Activated CD8-positive, alpha-beta memory T cell treated with anti-CD3 and anti-CD28 coated beads, Interleukin-2, amount 50 U/mL, for 4 hours (primary cell): ENCODE data around the gene GLYAT.
A peak's percentile ranks its signal among the peaks of the same experiment; 100 is the strongest.

Experiments
- DNase-seq: peaks from one replicate; pipeline ENCODE4 v3.0.0-alpha.2; 2020

The GLYAT gene

DNA sequence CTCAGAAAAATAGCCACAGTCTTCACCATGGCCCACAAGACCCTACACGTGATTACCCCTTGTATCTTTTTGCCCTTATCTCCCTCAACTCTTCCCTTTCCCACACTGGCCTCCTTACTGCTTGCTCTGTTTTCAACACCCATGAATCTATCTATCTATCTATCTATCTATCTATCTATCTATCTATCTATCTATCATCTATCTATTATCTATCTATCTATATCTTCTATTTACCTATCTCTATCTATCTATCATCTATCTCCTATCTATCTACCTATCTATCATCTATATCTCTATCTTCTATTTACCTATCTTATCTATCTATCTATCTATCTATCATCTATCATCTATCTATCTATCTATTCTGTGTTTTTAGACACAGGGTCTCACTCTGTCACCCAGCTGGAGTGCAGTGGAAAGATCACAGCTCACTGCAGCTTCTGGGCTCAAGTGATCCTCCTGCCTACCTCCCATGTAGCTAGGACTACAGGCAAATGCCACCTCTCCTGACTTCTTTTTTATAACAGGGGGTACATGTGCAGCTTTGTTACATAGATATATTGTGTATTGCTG lies 55.1 kb downstream of the GLYAT start:
- no peak for DNase-seq

DNA sequence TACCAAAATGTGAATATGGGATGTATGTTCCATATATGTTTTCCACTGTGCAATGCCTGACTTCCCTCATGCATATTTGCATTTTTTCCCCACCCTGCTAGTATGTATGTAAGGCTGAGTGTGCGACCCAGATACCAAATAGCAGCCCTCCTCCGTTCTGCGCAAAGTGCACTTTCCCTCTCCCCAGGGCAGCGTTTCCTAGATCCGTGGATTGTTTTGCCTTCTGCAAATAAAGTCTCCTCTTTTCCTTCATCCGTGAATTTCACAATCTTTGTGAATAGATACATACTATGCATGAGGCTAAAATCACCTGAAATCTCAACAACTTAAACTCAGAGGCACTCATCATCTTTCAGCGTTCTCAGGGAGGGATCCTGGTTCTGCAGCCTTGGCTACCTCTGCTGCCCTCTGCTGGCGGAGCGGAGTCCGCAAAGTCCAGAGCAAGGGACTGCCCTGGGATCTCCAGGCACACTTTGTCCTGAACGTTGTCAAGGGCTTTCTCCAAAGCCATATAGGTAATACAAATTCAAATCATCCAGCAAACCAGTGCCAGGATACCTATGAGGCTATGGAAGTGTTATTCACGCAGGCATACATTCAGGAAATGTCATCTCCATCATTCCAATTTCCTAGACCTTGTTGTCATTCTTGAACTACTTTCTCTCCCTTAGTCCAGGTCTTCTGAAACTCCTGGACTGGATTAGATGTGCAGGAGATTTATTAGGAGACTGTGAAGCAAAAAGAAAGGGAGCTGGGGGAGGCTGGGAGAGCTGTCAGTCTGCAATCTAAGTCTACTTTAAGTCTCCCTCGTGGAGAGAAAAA lies 56.2 kb downstream of the GLYAT start:
- peak; percentile 81 for DNase-seq

DNA sequence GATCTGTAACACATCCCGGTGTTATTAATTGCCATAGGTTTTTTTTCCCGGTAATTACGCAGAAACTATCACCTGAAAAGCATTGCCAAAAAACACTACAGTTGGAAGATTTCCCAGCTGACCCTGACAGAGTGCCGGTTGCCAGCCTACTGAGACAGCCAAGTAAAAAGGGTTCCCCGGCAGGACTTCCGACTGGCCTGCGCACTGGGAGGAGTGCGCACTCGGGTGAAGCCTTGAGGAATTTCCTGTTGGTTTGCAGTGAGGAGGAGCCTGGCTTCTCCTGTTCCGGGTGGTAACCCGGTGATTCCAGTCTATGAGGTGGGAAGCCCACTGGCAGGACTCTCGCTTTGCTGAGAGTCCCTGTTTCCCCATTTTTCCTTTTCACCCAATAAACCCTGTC lies 57.1 kb downstream of the GLYAT start:
- DNase-seq: no peak

DNA sequence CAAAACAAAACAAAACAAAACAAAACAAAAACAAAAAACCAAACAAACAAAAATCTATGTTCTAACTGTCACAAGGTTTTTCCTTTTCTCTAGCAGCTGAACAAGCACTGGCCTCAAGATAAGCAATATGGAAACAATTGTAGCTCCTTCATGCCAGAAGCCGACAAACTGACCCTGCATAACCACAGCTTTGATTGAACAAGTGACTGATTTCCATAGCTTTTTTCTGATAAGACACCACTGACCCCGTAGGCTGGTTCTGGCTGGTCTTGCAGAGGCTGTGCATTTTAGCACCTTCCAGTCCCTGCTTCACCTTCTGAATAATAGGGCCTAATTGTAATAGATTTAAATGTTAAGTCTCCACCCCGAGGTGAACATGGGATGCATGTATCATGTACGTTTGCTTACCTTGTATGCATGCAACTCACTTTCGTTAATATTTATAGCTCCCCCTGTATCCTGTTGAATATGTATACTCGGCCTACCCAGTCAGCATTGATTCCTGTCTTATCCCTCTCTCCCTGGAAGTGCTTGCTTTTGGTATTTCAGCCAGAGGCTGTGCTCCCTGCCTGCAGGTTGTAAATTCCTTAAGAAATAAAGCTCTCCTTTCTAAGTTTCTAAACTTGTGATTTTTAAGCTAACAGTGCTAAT lies 59.6 kb downstream of the GLYAT start:
- DNase-seq: no peak

DNA sequence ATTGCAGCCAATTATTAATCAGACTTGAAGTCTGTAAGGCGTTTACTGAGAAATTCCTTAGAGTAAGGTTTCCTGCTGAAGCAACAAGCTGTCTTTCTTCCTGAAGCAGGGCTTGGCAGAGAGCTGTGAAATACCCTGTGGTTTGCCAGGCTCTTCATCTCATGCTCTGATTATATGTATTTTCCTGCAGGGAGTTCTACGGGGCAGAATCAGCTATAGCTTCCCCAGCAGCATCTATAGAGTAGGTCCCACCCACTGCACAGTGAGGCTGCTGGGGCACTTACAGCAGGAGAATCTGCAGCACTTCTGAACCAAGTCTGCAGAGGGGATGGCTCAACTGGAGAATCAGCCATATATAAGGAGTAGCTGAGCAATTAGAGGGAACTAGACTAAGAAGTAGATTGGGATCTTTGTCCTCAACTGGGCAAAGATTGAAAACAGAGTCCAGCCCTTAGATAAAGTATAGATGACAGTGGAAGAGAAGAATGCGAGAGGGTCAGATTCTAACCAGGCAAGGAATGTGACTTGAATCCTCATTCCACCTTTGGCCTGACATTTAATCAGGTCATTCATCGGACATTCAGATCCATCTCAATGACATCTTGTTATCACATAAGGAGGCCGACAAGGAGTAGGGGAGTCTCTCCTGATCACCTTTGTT lies 71.7 kb downstream of the GLYAT start:
- DNase-seq: no peak

DNA sequence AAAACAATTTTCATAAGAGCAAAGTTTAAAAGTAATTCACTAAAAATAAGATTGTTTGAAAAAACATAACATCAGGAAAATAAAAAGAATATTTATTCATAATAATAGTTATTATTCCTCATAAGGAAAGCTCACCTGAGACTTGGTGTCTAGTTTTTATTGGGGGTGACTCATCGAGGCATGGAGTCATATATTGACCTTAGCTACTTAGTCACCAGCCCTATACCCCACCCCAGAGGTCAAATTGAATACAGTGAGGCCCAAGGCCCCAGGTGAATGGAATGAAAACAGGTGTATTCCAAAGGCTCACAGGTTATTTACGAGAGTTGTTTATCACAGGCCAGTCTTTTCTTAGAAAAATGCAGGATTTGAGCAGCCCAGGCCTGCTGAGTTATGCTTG lies 72.3 kb downstream of the GLYAT start:
- DNase-seq: no peak
